Osteoblast (primary cell): ENCODE results near the gene ERICH6B. TPM values are rescaled to one million over a fixed set of nuclear protein-coding genes. Genes with fewer than 3 reads are reported as not detected.
A peak's percentile ranks its signal among the peaks of the same experiment; 100 is the strongest.

ENCODE experiments used
- DNase-seq: peaks from one replicate; pipeline ENCODE4 v3.0.0; 2011; ENCODE audit warnings: low spot score, mixed read lengths; ENCODE audit not compliant: insufficient read length; ENCODE audit errors: missing footprints
- H2AFZ ChIP-seq: 2 replicates; pipeline ENCODE4 v1.6.0; 2011; ENCODE audit warnings: mild to moderate bottlenecking, low read length
- H3K27ac ChIP-seq: 2 replicates; pipeline ENCODE4 v1.5.1; 2011; ENCODE audit warnings: mild to moderate bottlenecking, low read depth, low read length, moderate library complexity
- H3K27me3 ChIP-seq: 2 replicates; pipeline ENCODE4 v1.6.0; 2012; ENCODE audit warnings: mild to moderate bottlenecking, control low read depth, inconsistent platforms, low read length, moderate library complexity; ENCODE audit not compliant: insufficient read depth
- H3K36me3 ChIP-seq: 2 replicates; pipeline ENCODE4 v1.5.1; 2011; ENCODE audit warnings: mild to moderate bottlenecking, low read length, control low read depth, moderate library complexity; ENCODE audit not compliant: insufficient read depth
- H3K4me1 ChIP-seq: 2 replicates; pipeline ENCODE4 v1.5.1; 2011; ENCODE audit warnings: mild to moderate bottlenecking, low read length, control low read depth, moderate library complexity; ENCODE audit not compliant: insufficient read depth
- H3K4me2 ChIP-seq: 2 replicates; pipeline ENCODE4 v1.6.0; 2011; ENCODE audit warnings: mild to moderate bottlenecking, low read length; ENCODE audit not compliant: insufficient read depth
- H3K4me3 ChIP-seq: fragments of 200-600 bp; sonication (generic); 3 replicates; pipeline ENCODE4 v1.5.1; 2012; ENCODE audit warnings: mild to moderate bottlenecking, low read length, inconsistent platforms; ENCODE audit not compliant: insufficient read depth
- H3K79me2 ChIP-seq: 2 replicates; pipeline ENCODE4 v1.6.0; 2012; ENCODE audit warnings: mild to moderate bottlenecking, low read length, control low read depth, inconsistent platforms; ENCODE audit not compliant: insufficient read depth
- H3K9me3 ChIP-seq: 2 replicates; pipeline ENCODE4 v1.5.1; 2011; ENCODE audit warnings: low read depth, low read length, control low read depth
- H4K20me1 ChIP-seq: 2 replicates; pipeline ENCODE4 v1.6.0; 2012; ENCODE audit warnings: mild to moderate bottlenecking, low read length, control low read depth; ENCODE audit not compliant: insufficient read depth
- CTCF ChIP-seq: IDR thresholded peaks from 2 replicates; pipeline ENCODE4 v1.5.1; 2011; ENCODE audit warnings: mild to moderate bottlenecking, low read depth, low read length, moderate library complexity; ENCODE audit errors: extremely low read depth
- total RNA-seq: library from RNA; depleted of rRNA; stranded (reverse); fragments of >200 nt; gene quantifications from 2 replicates; pipeline ENCODE4 v1.2.3, GENCODE V29; 2012

The ERICH6B gene
- total RNA-seq, 1 donor: not detected

- no peaks in the 10 kb centered on the region for H3K4me1 ChIP-seq
- no peak for DNase-seq
- H3K4me2 ChIP-seq: no peak overlapping the region
- H3K27me3 ChIP-seq: no peaks in the 10 kb centered on the region
- peaks cover 26% of the 10 kb centered on the region for H3K79me2 ChIP-seq
- no peak overlapping the region for H2AFZ ChIP-seq
- H3K9me3 ChIP-seq: no peaks in the 10 kb centered on the region
- peaks cover 54% of the 10 kb centered on the region for H3K36me3 ChIP-seq
- H4K20me1 ChIP-seq: peaks cover 21% of the 10 kb centered on the region
- no peak overlapping the region for H3K4me3 ChIP-seq
- H3K27ac ChIP-seq: no peak overlapping the region
- TF ChIP-seq CTCF: no peak
Observed at GRCh38 chr13:45506811-45507210, 108.7 kb downstream of the ERICH6B start.

GRCh38 chr13:45503658-45504057 is 111.9 kb downstream of the ERICH6B start:
- Histone ChIP-seq H3K79me2 (peaks cover 30% of the 10 kb centered on the region), H3K4me3 (no peak overlapping the region), H3K9me3 (no peaks in the 10 kb centered on the region), H3K4me2 (no peak overlapping the region), H3K4me1 (peaks cover 23% of the 10 kb centered on the region), H4K20me1 (peaks cover 28% of the 10 kb centered on the region), H3K36me3 (peaks cover 45% of the 10 kb centered on the region), H3K27ac (no peak overlapping the region), H2AFZ (no peak overlapping the region), H3K27me3 (no peaks in the 10 kb centered on the region)
- no peak for DNase-seq
- TF ChIP-seq CTCF: no peak

- peak; percentile 8 for TF ChIP-seq CTCF
- H3K4me1 ChIP-seq: peaks cover 23% of the 10 kb centered on the region
- H3K36me3 ChIP-seq: peaks cover 42% of the 10 kb centered on the region
- H3K9me3 ChIP-seq: no peaks in the 10 kb centered on the region
- H3K27me3 ChIP-seq: no peaks in the 10 kb centered on the region
- peaks cover 28% of the 10 kb centered on the region for H4K20me1 ChIP-seq
- H2AFZ ChIP-seq: no peak overlapping the region
- no peak overlapping the region for H3K4me3 ChIP-seq
- peak overlapping the region; percentile 89 for H3K27ac ChIP-seq
- H3K79me2 ChIP-seq: peaks cover 33% of the 10 kb centered on the region
- H3K4me2 ChIP-seq: peak overlapping the region; percentile 66
- DNase-seq: no peak
Observed at GRCh38 chr13:45501175-45501526, 114.4 kb downstream of the ERICH6B start.

- Histone ChIP-seq H3K36me3 (peaks cover 42% of the 10 kb centered on the region), H3K4me1 (peaks cover 23% of the 10 kb centered on the region), H3K4me2 (peak overlapping the region; percentile 66), H2AFZ (no peak overlapping the region), H3K9me3 (no peaks in the 10 kb centered on the region), H3K4me3 (peak overlapping the region; percentile 10), H4K20me1 (peaks cover 28% of the 10 kb centered on the region), H3K79me2 (peaks cover 30% of the 10 kb centered on the region), H3K27me3 (no peaks in the 10 kb centered on the region), H3K27ac (peak overlapping the region; percentile 89)
- DNase-seq: no peak
- no peak for TF ChIP-seq CTCF
Observed at GRCh38 chr13:45500492-45501174, 114.9 kb downstream of the ERICH6B start.
